HepG2 (cell line): ENCODE data around the gene GFY. TPM values are rescaled to one million over a fixed set of nuclear protein-coding genes. Genes with fewer than 3 reads are reported as not detected.

Experiments used
- AFF4 ChIP-seq: sonication (generic); formaldehyde crosslinking; IDR thresholded peaks from 2 replicates; pipeline ENCODE4 v1.4.0; 2020; ENCODE audit warnings: missing genetic modification reagents
- ATF3 ChIP-seq: sonication (generic); formaldehyde crosslinking; IDR thresholded peaks from 2 replicates; pipeline ENCODE4 v1.4.0; 2020; ENCODE audit warnings: missing genetic modification reagents
- DR1 ChIP-seq: sonication (generic); formaldehyde crosslinking; IDR thresholded peaks from 2 replicates; pipeline ENCODE4 v1.8.0; 2021; ENCODE audit warnings: mild to moderate bottlenecking, missing genetic modification reagents, inconsistent platforms
- GABPA ChIP-seq, 2 experiments: IDR thresholded peaks; 2 replicates each; pipeline ENCODE4 v1.6.1; 2011 to 2016; ENCODE audit warnings: low read depth in 2 of 2, low read length in 1 of 2, missing biosample characterization in 1 of 2, missing genetic modification characterization in 1 of 2
- KDM4B ChIP-seq: sonication (generic); formaldehyde crosslinking; IDR thresholded peaks from 2 replicates; pipeline ENCODE4 v1.4.0; 2020; ENCODE audit warnings: missing genetic modification reagents
- MLLT10 ChIP-seq: sonication (generic); formaldehyde crosslinking; IDR thresholded peaks from 2 replicates; pipeline ENCODE4 v1.4.0; 2020; ENCODE audit warnings: missing genetic modification reagents
- RAD21 ChIP-seq: fragments of 450-650 bp; formaldehyde crosslinking; IDR thresholded peaks from 2 replicates; pipeline ENCODE4 v1.5.0; 2020; ENCODE audit warnings: mild to moderate bottlenecking
- ZBTB4 ChIP-seq: sonication (generic); formaldehyde crosslinking; IDR thresholded peaks from 2 replicates; pipeline ENCODE4 v1.4.0; 2020; ENCODE audit warnings: missing genetic modification reagents, mild to moderate bottlenecking, borderline replicate concordance
- ZNF282 ChIP-seq: fragments of 450-650 bp; IDR thresholded peaks from 2 replicates; pipeline ENCODE4 v1.6.1; 2018; ENCODE audit not compliant: partially characterized antibody
- ZNF615 ChIP-seq: sonication (generic); formaldehyde crosslinking; IDR thresholded peaks from 2 replicates; pipeline ENCODE4 v1.5.0; 2020; ENCODE audit warnings: mild to moderate bottlenecking, missing genetic modification reagents, borderline replicate concordance
- ZNF646 ChIP-seq: sonication (generic); formaldehyde crosslinking; IDR thresholded peaks from 2 replicates; pipeline ENCODE4 v1.9.0; 2021; ENCODE audit warnings: mild to moderate bottlenecking, missing genetic modification reagents
- polyA plus RNA-seq, 8 experiments: library from polyadenylated mRNA; depleted of rRNA in 3 of 8; stranded (reverse) in 7 of 8; unstranded in 1 of 8; fragments of >200 nt; fragmentation: Illumina TruSeq in 4 of 8; extraction: Trizol in 4 of 8; gene quantifications; 2 replicates each; pipeline versions ENCODE4 v1.2.1 to v1.2.3, GENCODE V29; 2011 to 2016; ENCODE audit warnings: low read depth in 4 of 8, missing spikeins in 1 of 8, mixed read lengths in 1 of 8; ENCODE audit not compliant: insufficient read depth in 1 of 8
- total RNA-seq, 5 experiments: library from RNA; depleted of rRNA; stranded (reverse); fragments of >200 nt; fragmentation: Illumina TruSeq; extraction: Trizol; gene quantifications; 2 replicates each; pipeline ENCODE4 v1.2.3, GENCODE V29; 2016; ENCODE audit warnings: low read depth in 1 of 5

Gene GFY
- total and polyA plus RNA-seq, 2 of the 13 experiments (the other 11 are each of a cell fraction or from before 2014, with no cell fraction given), result not detected

- TF ChIP-seq MLLT10 (CRISPR knock-in tag) (no peak), ZNF615 (0 out of 2 replicates have a peak, but pooled peaks have one; percentile 86), DR1 (no peak), ATF3 (no peak), KDM4B (no peak), ZBTB4 (no peak), AFF4 (no peak), GABPA (IDR thresholded peaks at IDR 0.05; ENCODE audit: low read depth, low read length) (peak; percentile 61), GABPA (CRISPR knock-in tag; IDR thresholded peaks at IDR 0.05; ENCODE audit: low read depth) (peak; percentile 83), ZNF646 (CRISPR knock-in tag) (no peak), RAD21 (CRISPR knock-in tag) (peak; percentile 84), ZNF282 (no peak)
Measured at GRCh38 chr19:49443366-49444099, 18.3 kb downstream of the GFY start (continued).
